HEK293 (cell line): ENCODE measurements around the gene NAT8L.

ENCODE experiments used
- CTCF ChIA-PET: fragments of 350-600 bp; formaldehyde crosslinking; extraction: SDS; loops from one replicate; lab custom pipeline; 2021; ENCODE audit warnings: antibody characterized with exemption; lab: Yijun Ruan, JAX
- POLR2A ChIA-PET: fragments of 300-600 bp; formaldehyde crosslinking; extraction: SDS; loops from one replicate; lab custom pipeline; 2020; ENCODE audit warnings: antibody characterized with exemption, inconsistent platforms; lab: Yijun Ruan, JAX
- H3K27ac ChIP-seq: fragments of 200-500 bp; sonication (Bioruptor generic); 2 replicates; pipeline ENCODE4 v1.5.1; 2014; ENCODE audit warnings: low read depth, low read length, control low read depth, inconsistent platforms; ENCODE audit errors: extremely low read depth
- H3K36me3 ChIP-seq, 2 experiments: fragments of 200-500 bp in 1 of 2; sonication (Bioruptor generic) in 1 of 2; 1 replicate in 1 of 2; 2 replicates in 1 of 2; pipeline ENCODE4 v1.5.1; 2014 to 2017; ENCODE audit warnings: inconsistent platforms in 2 of 2, low read length in 2 of 2; ENCODE audit not compliant: control insufficient read depth in 2 of 2, insufficient read depth in 1 of 2
- H3K4me1 ChIP-seq: fragments of 200-500 bp; sonication (Bioruptor generic); 2 replicates; pipeline ENCODE4 v1.5.1; 2014; ENCODE audit warnings: mild to moderate bottlenecking, low read length, inconsistent platforms; ENCODE audit not compliant: control insufficient read depth, insufficient read depth
- H3K4me3 ChIP-seq: 2 replicates; pipeline ENCODE4 v1.5.1; 2011; ENCODE audit warnings: low read depth, mild to moderate bottlenecking, control low read depth, low read length, moderate library complexity
- H3K9me3 ChIP-seq: fragments of 200-500 bp; sonication (Bioruptor generic); 2 replicates; pipeline ENCODE4 v1.5.1; 2014; ENCODE audit warnings: low read depth, low read length, inconsistent platforms; ENCODE audit not compliant: control insufficient read depth, insufficient read depth
- GLIS2 ChIP-seq: fragments of 450-650 bp; formaldehyde crosslinking; IDR thresholded peaks from 2 replicates; pipeline ENCODE4 v1.5.1; 2016; ENCODE audit warnings: missing biosample characterization, missing genetic modification characterization
- WT1 ChIP-seq: fragments of 450-650 bp; formaldehyde crosslinking; IDR thresholded peaks from 2 replicates; pipeline ENCODE4 v1.5.1; 2016; ENCODE audit warnings: missing biosample characterization, missing genetic modification characterization
- ZEB2 ChIP-seq: fragments of 450-650 bp; formaldehyde crosslinking; IDR thresholded peaks from 2 replicates; pipeline ENCODE4 v1.5.1; 2016; ENCODE audit warnings: missing biosample characterization, missing genetic modification characterization
- ZNF114 ChIP-seq: fragments of 450-650 bp; formaldehyde crosslinking; IDR thresholded peaks from 2 replicates; pipeline ENCODE4 v1.5.0; 2017; ENCODE audit warnings: missing biosample characterization, missing genetic modification characterization
- ZNF211 ChIP-seq: fragments of 450-650 bp; formaldehyde crosslinking; IDR thresholded peaks from 2 replicates; pipeline ENCODE4 v1.5.1; 2016; ENCODE audit warnings: low read depth, missing biosample characterization, missing genetic modification characterization
- ZNF214 ChIP-seq: fragments of 450-650 bp; formaldehyde crosslinking; IDR thresholded peaks from 2 replicates; pipeline ENCODE4 v1.5.1; 2017; ENCODE audit warnings: missing biosample characterization, mild to moderate bottlenecking, missing genetic modification characterization, borderline replicate concordance
- ZNF354C ChIP-seq: fragments of 450-650 bp; formaldehyde crosslinking; IDR thresholded peaks from 2 replicates; pipeline ENCODE4 v1.5.1; 2016; ENCODE audit warnings: missing biosample characterization, missing genetic modification characterization, low read depth, borderline replicate concordance
- ZNF416 ChIP-seq: fragments of 450-650 bp; formaldehyde crosslinking; IDR thresholded peaks from 2 replicates; pipeline ENCODE4 v1.5.1; 2016; ENCODE audit warnings: missing biosample characterization, missing genetic modification characterization
- ZNF521 ChIP-seq: fragments of 450-650 bp; formaldehyde crosslinking; IDR thresholded peaks from 2 replicates; pipeline ENCODE4 v1.5.1; 2017; ENCODE audit warnings: missing biosample characterization, mild to moderate bottlenecking, missing genetic modification characterization
- ZNF580 ChIP-seq: fragments of 450-650 bp; formaldehyde crosslinking; IDR thresholded peaks from 2 replicates; pipeline ENCODE4 v1.5.1; 2016; ENCODE audit warnings: missing biosample characterization, missing genetic modification characterization
- ZNF600 ChIP-seq: fragments of 450-650 bp; formaldehyde crosslinking; IDR thresholded peaks from 2 replicates; pipeline ENCODE4 v1.5.1; 2016; ENCODE audit warnings: missing biosample characterization, missing genetic modification characterization
- ZNF76 ChIP-seq: fragments of 450-650 bp; formaldehyde crosslinking; IDR thresholded peaks from 2 replicates; pipeline ENCODE4; 2016; ENCODE audit warnings: low read depth, missing biosample characterization, missing genetic modification characterization, borderline replicate concordance
- ZNF791 ChIP-seq: fragments of 450-650 bp; formaldehyde crosslinking; IDR thresholded peaks from 2 replicates; pipeline ENCODE4 v1.5.1; 2016; ENCODE audit warnings: missing biosample characterization, missing genetic modification characterization
- TF ChIP-seq, protein P1 (sequence below): fragments of 450-650 bp; formaldehyde crosslinking; IDR thresholded peaks from 2 replicates; pipeline ENCODE4 v1.5.1; 2016; ENCODE audit warnings: missing biosample characterization, missing genetic modification characterization
- TF ChIP-seq, protein P2 (sequence below): fragments of 450-650 bp; formaldehyde crosslinking; conservative IDR thresholded peaks from 2 replicates; pipeline ENCODE4 v1.5.1; 2016; ENCODE audit warnings: low read depth, missing biosample characterization, missing genetic modification characterization
- TF ChIP-seq, protein P3 (sequence below): fragments of 450-650 bp; formaldehyde crosslinking; IDR thresholded peaks from 2 replicates; pipeline ENCODE4 v1.5.1; 2016; ENCODE audit warnings: missing biosample characterization, missing genetic modification characterization

Gene NAT8L

GRCh38 chr4:2095236-2096072, 36.3 kb downstream of the NAT8L start (continued):
- TF ChIP-seq, protein P1, sequence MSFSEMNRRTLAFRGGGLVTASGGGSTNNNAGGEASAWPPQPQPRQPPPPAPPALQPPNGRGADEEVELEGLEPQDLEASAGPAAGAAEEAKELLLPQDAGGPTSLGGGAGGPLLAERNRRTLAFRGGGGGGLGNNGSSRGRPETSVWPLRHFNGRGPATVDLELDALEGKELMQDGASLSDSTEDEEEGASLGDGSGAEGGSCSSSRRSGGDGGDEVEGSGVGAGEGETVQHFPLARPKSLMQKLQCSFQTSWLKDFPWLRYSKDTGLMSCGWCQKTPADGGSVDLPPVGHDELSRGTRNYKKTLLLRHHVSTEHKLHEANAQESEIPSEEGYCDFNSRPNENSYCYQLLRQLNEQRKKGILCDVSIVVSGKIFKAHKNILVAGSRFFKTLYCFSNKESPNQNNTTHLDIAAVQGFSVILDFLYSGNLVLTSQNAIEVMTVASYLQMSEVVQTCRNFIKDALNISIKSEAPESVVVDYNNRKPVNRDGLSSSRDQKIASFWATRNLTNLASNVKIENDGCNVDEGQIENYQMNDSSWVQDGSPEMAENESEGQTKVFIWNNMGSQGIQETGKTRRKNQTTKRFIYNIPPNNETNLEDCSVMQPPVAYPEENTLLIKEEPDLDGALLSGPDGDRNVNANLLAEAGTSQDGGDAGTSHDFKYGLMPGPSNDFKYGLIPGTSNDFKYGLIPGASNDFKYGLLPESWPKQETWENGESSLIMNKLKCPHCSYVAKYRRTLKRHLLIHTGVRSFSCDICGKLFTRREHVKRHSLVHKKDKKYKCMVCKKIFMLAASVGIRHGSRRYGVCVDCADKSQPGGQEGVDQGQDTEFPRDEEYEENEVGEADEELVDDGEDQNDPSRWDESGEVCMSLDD (tag by site-specific recombination) = no peak
- TF ChIP-seq, protein P2, sequence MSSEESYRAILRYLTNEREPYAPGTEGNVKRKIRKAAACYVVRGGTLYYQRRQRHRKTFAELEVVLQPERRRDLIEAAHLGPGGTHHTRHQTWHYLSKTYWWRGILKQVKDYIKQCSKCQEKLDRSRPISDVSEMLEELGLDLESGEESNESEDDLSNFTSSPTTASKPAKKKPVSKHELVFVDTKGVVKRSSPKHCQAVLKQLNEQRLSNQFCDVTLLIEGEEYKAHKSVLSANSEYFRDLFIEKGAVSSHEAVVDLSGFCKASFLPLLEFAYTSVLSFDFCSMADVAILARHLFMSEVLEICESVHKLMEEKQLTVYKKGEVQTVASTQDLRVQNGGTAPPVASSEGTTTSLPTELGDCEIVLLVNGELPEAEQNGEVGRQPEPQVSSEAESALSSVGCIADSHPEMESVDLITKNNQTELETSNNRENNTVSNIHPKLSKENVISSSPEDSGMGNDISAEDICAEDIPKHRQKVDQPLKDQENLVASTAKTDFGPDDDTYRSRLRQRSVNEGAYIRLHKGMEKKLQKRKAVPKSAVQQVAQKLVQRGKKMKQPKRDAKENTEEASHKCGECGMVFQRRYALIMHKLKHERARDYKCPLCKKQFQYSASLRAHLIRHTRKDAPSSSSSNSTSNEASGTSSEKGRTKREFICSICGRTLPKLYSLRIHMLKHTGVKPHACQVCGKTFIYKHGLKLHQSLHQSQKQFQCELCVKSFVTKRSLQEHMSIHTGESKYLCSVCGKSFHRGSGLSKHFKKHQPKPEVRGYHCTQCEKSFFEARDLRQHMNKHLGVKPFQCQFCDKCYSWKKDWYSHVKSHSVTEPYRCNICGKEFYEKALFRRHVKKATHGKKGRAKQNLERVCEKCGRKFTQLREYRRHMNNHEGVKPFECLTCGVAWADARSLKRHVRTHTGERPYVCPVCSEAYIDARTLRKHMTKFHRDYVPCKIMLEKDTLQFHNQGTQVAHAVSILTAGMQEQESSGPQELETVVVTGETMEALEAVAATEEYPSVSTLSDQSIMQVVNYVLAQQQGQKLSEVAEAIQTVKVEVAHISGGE = no peak
- TF ChIP-seq ZNF354C (tag by site-specific recombination) = no peak
- no peak for TF ChIP-seq ZEB2 (tag by site-specific recombination)
- no peak for TF ChIP-seq ZNF521 (tag by site-specific recombination)
- no peak for TF ChIP-seq ZNF214 (tag by site-specific recombination)
- TF ChIP-seq ZNF114 (tag by site-specific recombination) = no peak

GRCh38 chr4:2096073-2096609, 37.0 kb downstream of the NAT8L start:
- no peak overlapping the region for H3K4me3 ChIP-seq
- POLR2A ChIA-PET = no interaction called here
- no peaks in the 10 kb centered on the region for H3K9me3 ChIP-seq
- H3K4me1 ChIP-seq = no peaks in the 10 kb centered on the region
- CTCF ChIA-PET = no interaction called here
- TF ChIP-seq WT1 (tag by site-specific recombination) (no peak), ZNF211 (tag by site-specific recombination) (no peak), GLIS2 (tag by site-specific recombination) (no peak), ZNF76 (tag by site-specific recombination) (no peak), ZNF416 (tag by site-specific recombination) (no peak), ZNF600 (tag by site-specific recombination) (no peak), ZNF580 (tag by site-specific recombination) (no peak), ZNF791 (tag by site-specific recombination) (no peak)
- TF ChIP-seq, protein P3, sequence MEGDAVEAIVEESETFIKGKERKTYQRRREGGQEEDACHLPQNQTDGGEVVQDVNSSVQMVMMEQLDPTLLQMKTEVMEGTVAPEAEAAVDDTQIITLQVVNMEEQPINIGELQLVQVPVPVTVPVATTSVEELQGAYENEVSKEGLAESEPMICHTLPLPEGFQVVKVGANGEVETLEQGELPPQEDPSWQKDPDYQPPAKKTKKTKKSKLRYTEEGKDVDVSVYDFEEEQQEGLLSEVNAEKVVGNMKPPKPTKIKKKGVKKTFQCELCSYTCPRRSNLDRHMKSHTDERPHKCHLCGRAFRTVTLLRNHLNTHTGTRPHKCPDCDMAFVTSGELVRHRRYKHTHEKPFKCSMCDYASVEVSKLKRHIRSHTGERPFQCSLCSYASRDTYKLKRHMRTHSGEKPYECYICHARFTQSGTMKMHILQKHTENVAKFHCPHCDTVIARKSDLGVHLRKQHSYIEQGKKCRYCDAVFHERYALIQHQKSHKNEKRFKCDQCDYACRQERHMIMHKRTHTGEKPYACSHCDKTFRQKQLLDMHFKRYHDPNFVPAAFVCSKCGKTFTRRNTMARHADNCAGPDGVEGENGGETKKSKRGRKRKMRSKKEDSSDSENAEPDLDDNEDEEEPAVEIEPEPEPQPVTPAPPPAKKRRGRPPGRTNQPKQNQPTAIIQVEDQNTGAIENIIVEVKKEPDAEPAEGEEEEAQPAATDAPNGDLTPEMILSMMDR (tag by site-specific recombination) = no peak
- peaks cover 0 to 8% of the 10 kb centered on the region in 2 experiments; a peak in 1 of 3 replicates for H3K36me3 ChIP-seq
- H3K27ac ChIP-seq = no peak overlapping the region
